ENCODE results near the gene ERP29.

GRCh38 chr12:112049351-112049750 is 36.1 kb downstream of the ERP29 start:
- TF ChIP-seq, protein P1, sequence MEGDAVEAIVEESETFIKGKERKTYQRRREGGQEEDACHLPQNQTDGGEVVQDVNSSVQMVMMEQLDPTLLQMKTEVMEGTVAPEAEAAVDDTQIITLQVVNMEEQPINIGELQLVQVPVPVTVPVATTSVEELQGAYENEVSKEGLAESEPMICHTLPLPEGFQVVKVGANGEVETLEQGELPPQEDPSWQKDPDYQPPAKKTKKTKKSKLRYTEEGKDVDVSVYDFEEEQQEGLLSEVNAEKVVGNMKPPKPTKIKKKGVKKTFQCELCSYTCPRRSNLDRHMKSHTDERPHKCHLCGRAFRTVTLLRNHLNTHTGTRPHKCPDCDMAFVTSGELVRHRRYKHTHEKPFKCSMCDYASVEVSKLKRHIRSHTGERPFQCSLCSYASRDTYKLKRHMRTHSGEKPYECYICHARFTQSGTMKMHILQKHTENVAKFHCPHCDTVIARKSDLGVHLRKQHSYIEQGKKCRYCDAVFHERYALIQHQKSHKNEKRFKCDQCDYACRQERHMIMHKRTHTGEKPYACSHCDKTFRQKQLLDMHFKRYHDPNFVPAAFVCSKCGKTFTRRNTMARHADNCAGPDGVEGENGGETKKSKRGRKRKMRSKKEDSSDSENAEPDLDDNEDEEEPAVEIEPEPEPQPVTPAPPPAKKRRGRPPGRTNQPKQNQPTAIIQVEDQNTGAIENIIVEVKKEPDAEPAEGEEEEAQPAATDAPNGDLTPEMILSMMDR (conservative IDR thresholded peaks at IDR 0.05), result no peak
- TF ChIP-seq ZFX (IDR thresholded peaks at IDR 0.05), result no peak

Measured in C4-2B (cell line).